Activated gamma-delta T cell (primary cell): ENCODE measurements around the gene CAMSAP2.

Source experiments
- DNase-seq: peaks from one replicate; lab custom pipeline; 2025; lab: John Stamatoyannopoulos, UW
- total RNA-seq, 2 donors: gene quantifications; one replicate each; lab custom pipeline; 2026; lab: John Stamatoyannopoulos, UW

CAMSAP2 gene
- total RNA-seq, result 13.9 to 14.6 reads per million in 2 donors

GRCh38 chr1:200738327-200738948, at the start of gene CAMSAP2:
CAMSAP2 (plus strand) TSS chr1:200738893; CDS start chr1:200739828, 935 bp downstream.
- DNase-seq, result peak; percentile 28

DNA sequence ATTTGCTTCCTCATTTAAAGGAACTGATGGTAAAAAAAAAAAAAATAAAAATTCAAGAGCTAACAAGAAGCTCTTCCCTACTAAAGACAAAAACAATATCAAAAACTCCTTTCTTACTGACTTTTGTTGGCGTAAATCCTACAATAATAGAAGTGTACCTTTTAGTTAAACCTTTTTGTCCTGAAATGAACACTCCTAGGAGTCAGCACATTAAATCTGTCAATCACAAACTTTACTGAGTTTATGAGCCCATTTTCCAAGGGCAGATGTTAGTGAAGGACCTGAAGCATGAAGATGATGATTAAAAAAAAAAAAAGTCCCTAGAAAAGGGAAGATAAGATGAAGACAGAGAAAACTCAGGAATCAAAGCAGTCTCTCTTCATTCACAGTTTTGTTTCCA, 46.4 kb upstream of the CAMSAP2 start:
- DNase-seq, result no peak

GRCh38 chr1:200693327-200693726, 45.4 kb upstream of the CAMSAP2 start:
- DNase-seq, result no peak

GRCh38 chr1:200694738-200695137, 44.0 kb upstream of the CAMSAP2 start:
- no peak for DNase-seq

GRCh38 chr1:200699871-200700270, 38.8 kb upstream of the CAMSAP2 start:
- DNase-seq, result no peak

DNA sequence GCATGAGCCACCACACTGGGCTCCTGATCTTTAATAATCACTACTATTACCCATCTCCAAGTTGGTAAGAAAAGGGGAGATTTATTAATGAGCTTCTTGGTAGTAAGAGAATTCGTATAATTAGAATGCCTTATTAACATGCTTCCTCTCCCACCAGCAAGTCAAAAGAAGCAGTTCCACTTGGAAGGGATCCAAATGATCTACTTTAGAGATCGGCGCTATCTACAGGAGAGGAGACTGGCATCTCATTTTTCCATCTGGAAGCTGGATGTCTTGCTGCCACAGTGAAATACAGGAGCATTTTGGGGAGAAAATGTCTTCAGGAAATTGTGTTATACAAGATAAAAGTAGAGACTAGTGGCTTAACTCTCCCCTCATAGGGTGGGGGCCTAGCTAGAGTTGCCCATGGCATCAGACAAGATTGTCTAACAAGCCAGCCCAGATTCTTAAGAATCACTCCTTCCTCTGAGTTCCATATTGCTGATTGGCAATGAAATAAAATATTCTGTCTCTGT, 33.6 kb upstream of the CAMSAP2 start:
- DNase-seq, result no peak

GRCh38 chr1:200706111-200706814, 32.4 kb upstream of the CAMSAP2 start:
- DNase-seq, result no peak

- no peak for DNase-seq
These were observed 31.6 kb upstream of the CAMSAP2 start for GRCh38 chr1:200707116-200707515.

GRCh38 chr1:200708161-200708560, 30.5 kb upstream of the CAMSAP2 start:
- no peak for DNase-seq

- DNase-seq, result no peak
These were observed 29.9 kb upstream of the CAMSAP2 start for GRCh38 chr1:200708769-200709168.

GRCh38 chr1:200710166-200710565, 28.5 kb upstream of the CAMSAP2 start:
- DNase-seq, result no peak

GRCh38 chr1:200714504-200715187, 24.0 kb upstream of the CAMSAP2 start:
- DNase-seq, result no peak

DNA sequence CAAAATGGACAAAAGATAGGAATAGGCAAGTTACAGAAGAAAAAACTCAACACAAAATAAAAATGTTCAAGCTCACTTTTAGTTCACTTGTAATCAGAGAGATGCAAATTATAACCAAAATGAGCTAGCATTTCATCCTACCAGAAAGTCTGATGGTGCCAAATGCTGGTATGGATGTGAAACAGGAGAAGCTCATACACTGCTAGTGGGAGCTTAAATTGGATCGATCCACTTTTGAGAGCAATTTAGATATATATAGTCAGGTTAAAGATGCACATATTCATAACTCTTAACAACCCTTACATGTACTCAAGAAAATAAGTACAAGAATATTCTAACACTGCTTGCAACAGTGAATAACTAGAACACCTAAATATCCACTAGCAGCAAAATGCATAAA, 18.5 kb upstream of the CAMSAP2 start:
- no peak for DNase-seq

DNA sequence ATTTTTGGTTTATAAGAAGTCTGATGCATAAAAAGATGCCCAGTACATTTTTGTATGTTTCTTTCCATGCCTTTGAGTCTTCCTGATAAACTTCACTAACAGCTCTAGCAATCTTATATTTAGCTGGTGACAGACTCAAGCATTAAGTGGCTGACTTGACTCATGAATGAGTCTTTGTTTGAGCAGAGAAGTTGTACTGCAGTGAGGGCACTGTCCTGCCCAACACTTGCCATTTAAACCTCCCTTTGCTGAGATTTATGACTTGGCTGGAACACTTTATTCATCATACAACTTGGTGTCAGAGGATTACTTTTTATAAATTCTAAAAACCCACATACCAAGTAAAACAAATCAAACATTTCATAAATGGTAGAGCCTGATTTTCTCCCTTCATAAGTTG, 14.6 kb upstream of the CAMSAP2 start:
- DNase-seq, result no peak

DNA sequence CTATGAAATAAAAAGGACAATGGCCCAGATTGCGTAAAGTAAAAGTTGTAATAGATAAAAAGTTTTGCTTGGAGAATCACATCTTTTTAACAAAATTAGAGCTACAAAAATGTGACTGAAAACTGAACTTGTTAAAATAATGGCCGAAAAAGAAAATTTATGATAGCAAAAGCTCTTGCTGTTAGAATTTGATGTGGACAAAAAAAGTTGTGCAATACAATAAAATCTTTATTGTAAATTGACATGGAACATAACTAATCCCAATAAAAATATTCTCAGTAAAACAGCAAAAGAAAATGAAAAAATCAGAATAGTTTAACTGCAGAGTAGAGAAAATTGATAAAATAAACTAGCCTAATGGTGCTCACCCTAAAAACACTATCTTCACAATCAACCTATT, 11.4 kb upstream of the CAMSAP2 start:
- DNase-seq, result no peak

- DNase-seq, result no peak
These were observed 8.8 kb upstream of the CAMSAP2 start for GRCh38 chr1:200729863-200730262.

GRCh38 chr1:200731654-200732332, 6.9 kb upstream of the CAMSAP2 start:
- no peak for DNase-seq

- DNase-seq, result no peak
These were observed 6.3 kb upstream of the CAMSAP2 start for GRCh38 chr1:200732438-200732837.

DNA sequence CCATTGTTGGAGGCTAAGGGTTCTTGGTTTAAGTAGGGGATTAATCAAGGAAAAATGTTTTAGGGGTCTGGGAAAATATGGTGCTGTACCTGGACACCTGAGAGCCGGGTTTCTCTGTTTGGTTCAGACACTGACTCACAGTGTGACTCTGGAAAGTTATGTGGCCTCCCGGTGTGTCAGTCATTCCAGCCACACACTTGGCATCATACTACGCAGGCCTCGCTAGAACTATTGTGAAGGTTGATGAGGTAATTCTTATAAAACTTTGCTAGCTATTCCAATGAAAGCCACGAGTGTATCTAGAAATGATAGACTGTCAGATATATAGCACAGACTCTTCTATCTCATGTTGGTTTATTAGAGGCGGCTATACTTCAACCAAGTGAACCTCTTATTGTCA, 4.8 kb upstream of the CAMSAP2 start:
- no peak for DNase-seq

DNA sequence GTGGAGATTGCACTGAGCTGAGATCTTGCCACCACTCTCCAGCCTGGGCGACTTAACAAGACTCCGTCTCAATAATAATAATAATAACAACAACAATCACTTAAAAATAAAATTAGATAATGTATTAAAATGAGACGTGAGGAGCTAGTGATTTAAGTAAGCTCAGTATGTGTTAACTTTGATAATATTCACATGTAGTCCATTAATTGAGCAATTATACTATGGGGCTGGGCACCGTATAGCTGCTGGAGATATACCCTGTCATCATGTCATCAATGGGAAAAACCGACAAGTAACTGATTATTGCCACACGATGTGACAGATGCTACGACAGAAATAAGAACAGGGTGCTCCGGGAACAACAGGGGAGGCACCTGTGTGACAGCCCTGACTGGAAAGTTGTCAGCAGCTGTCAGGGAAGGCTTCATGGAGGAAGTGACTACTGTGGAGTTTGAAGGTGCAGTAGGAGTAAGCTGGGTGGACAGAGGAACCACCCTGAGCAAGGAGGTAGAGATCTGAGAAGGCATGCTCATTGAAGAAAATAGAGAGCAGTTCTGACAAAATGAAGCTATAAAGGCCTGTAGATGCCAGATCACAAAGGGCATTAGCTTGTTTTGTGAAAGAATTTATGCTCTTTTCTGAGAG, 924 bp upstream of the CAMSAP2 start:
- no peak for DNase-seq

DNA sequence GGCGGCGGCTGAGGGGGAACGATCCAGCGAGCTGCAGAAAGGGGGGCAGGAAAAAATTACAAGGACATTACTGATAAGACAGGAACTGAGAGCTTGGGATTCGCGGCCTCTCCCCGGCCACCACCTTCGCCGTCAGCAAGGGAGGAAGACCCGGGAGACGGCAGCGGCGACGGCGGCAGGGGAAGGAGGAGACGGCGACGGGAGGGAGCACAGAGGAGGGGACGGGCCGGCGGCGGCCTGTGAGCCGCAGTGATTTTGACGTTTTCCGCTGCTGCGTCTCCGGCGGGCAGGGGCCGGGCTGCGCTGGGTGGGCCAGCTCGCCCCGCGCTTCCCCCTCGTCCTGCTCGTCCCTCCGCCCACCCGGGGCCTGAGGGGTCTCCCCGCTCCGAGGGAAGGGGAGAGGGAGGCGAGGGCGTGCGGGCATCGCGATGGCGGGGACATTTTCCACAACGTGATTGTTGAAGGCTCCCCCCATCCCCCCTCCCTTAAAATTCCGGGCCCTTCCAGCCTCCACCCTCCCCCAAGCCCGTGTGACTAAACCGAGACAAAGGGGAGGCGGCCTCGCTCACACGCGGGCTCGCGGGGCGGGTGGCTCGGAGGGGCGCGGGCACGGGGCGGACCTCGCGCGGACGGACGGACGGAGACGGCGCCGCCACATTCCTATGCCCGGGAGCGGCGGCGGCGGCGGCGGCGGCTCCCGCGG, 407 bp downstream of the CAMSAP2 start:
- DNase-seq, result peak; percentile 28
